ENCODE results near the gene GAS6.

DNA sequence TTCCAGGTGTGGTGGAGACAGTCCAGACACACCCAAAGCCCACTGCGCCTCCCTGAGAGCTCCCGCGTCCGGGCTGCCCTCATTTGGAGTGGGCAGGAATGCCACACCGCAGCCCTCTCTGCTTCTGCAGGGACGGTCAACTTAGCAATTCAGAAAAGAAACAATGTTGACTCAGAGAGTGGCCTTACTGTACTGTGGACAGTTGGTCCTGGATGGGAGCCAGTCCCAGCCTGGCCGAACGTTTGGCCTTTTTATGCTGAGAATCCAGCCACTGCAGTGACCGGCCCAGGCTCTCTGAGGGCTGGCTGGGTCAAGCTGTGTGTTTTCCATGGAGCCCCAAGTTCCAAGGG is 7.2 kb downstream of the GAS6 start:
- TF ChIP-seq, protein P1, sequence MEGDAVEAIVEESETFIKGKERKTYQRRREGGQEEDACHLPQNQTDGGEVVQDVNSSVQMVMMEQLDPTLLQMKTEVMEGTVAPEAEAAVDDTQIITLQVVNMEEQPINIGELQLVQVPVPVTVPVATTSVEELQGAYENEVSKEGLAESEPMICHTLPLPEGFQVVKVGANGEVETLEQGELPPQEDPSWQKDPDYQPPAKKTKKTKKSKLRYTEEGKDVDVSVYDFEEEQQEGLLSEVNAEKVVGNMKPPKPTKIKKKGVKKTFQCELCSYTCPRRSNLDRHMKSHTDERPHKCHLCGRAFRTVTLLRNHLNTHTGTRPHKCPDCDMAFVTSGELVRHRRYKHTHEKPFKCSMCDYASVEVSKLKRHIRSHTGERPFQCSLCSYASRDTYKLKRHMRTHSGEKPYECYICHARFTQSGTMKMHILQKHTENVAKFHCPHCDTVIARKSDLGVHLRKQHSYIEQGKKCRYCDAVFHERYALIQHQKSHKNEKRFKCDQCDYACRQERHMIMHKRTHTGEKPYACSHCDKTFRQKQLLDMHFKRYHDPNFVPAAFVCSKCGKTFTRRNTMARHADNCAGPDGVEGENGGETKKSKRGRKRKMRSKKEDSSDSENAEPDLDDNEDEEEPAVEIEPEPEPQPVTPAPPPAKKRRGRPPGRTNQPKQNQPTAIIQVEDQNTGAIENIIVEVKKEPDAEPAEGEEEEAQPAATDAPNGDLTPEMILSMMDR (IDR thresholded peaks at IDR 0.05) = no peak
- TF ChIP-seq POLR2A (IDR thresholded peaks at IDR 0.05) = no peak
- TF ChIP-seq EP300 (IDR thresholded peaks at IDR 0.05) = no peak

All from upper lobe of left lung (tissue), 4 donors.